ENCODE results near the gene ARF1. TPM values are rescaled to one million over a fixed set of nuclear protein-coding genes. Genes with fewer than 3 reads are reported as not detected.

The ARF1 gene
- total and polyA plus RNA-seq, 2 of the 8 experiments (the other 6 are each of a cell fraction or from before 2014, with no cell fraction given) = 265 to 471 TPM

- Histone ChIP-seq H3K18ac (ENCODE audit: extremely low read depth, low read length) (no peak overlapping the region), H2BK20ac (ENCODE audit: low read length) (no peak overlapping the region), H4K20me1 (replicated peaks in 1 of 2; ENCODE audit: control insufficient read depth in 1 of 2, insufficient read depth in 2 of 2, low read length in 2 of 2) (peaks cover 0 to 3% of the 10 kb centered on the region in 2 experiments), H2AK5ac (ENCODE audit: low read depth, low read length) (no peak overlapping the region), H2BK12ac (ENCODE audit: low read depth, low read length) (no peak overlapping the region), H2AFZ (ENCODE audit: low read length) (no peak overlapping the region), H2BK15ac (ENCODE audit: low read length) (no peak overlapping the region), H4K8ac (ENCODE audit: extremely low read depth, insufficient read depth, low read length) (no peak overlapping the region), H2BK5ac (ENCODE audit: low read depth, low read length) (no peak overlapping the region), H3K79me1 (ENCODE audit: low read depth, low read length) (no peaks in the 10 kb centered on the region), H3K4me1 (replicated peaks in 1 of 4; ENCODE audit: control insufficient read depth in 3 of 4, insufficient read depth in 4 of 4, low read length in 3 of 4) (peaks cover 0 to 7% (median 2%) of the 10 kb centered on the region in 4 experiments; a peak in 3 of 7 replicates), H3K4me3 (ENCODE audit: extremely low read depth in 1 of 4, insufficient read depth in 2 of 4, low read depth in 3 of 4, low read length in 4 of 4) (no peak overlapping the region), H3K36me3 (ENCODE audit: control insufficient read depth in 2 of 4, insufficient read depth in 4 of 4, low read length in 3 of 4) (no peaks in the 10 kb centered on the region), H3K23me2 (ENCODE audit: low read depth, low read length) (peaks cover 8% of the 10 kb centered on the region; the same call in 1 of the 2 replicates), H3K79me2 (ENCODE audit: control insufficient read depth in 1 of 2, insufficient read depth in 2 of 2, low read length in 2 of 2) (no peaks in the 10 kb centered on the region), H3K56ac (replicated peaks; ENCODE audit: insufficient read length, low read depth, low read length) (no peak overlapping the region), H3K14ac (ENCODE audit: insufficient read length) (no peak overlapping the region), H3K27ac (ENCODE audit: low read depth, low read length) (no peak overlapping the region), H3K9me3 (ENCODE audit: insufficient read depth in 2 of 2, low read depth in 1 of 2, low read length in 1 of 2) (no peaks in the 10 kb centered on the region), H3K9ac (replicated peaks in 1 of 4; ENCODE audit: extremely low read depth in 1 of 4, low read depth in 3 of 4, low read length in 3 of 4) (no peak overlapping the region), H4K91ac (replicated peaks; ENCODE audit: insufficient read length, low read length) (no peak overlapping the region), H3K23ac (ENCODE audit: insufficient read length) (no peak overlapping the region), H3K27me3 (replicated peaks in 1 of 4; ENCODE audit: control insufficient read depth in 3 of 4, extremely low read depth in 1 of 4, insufficient read depth in 3 of 4, low read length in 3 of 4) (peaks cover 28 to 76% (median 69%) of the 10 kb centered on the region in 4 experiments), H3K4ac (replicated peaks; ENCODE audit: insufficient read length, low read depth, low read length) (no peak overlapping the region), H2BK120ac (replicated peaks; ENCODE audit: low read depth, low read length) (no peak overlapping the region), H4K5ac (ENCODE audit: insufficient read length, low read depth, low read length) (no peak overlapping the region), H3K4me2 (ENCODE audit: insufficient read depth in 1 of 2, low read depth in 2 of 2, low read length in 2 of 2) (no peak overlapping the region)
- DNase-seq (ENCODE audit: low read depth in 1 of 2, low spot score in 2 of 2) (no peak), FAIRE-seq (no peak)
- WGBS, 2 experiments (ENCODE audit: extremely low coverage in 1 of 2, insufficient coverage in 1 of 2, insufficient read length in 1 of 2, insufficient replicate concordance in 2 of 2, low coverage in 1 of 2, low lambda C conversion rate in 2 of 2, missing lambda C conversion rate in 1 of 2) = 81% methylated on average over 14 of the region's 15 CpGs; no CpG with 5 or more reads in 1 of the 2 experiments
- ChIA-PET CTCF (ENCODE audit: partially characterized antibody) (interaction anchor here (0.6 to 14.1 kb wide), 4 partner anchors 17 to 408 kb away, joined by 3 to 197 read pairs (median 3); partner anchors contain the start of gene WNT3A), POLR2A (ENCODE audit: partially characterized antibody) (no interaction called here)
- TF ChIP-seq POLR2AphosphoS5 (IDR thresholded peaks at IDR 0.05; ENCODE audit: low read depth, low read length) = no peak
- TF ChIP-seq HDAC2 (IDR thresholded peaks at IDR 0.05; ENCODE audit: borderline replicate concordance in 1 of 2, low read depth in 2 of 2, low read length in 2 of 2) = no peak
- TF ChIP-seq CREB1 (IDR thresholded peaks at IDR 0.05) = no peak
- TF ChIP-seq POLR2A (IDR thresholded peaks at IDR 0.05; ENCODE audit: control extremely low read depth in 1 of 2, low read depth in 2 of 2, low read length in 2 of 2) = no peak
- no peak for TF ChIP-seq CTCF (IDR thresholded peaks at IDR 0.05; ENCODE audit: control extremely low read depth in 1 of 3, insufficient read depth in 1 of 3, low read depth in 1 of 3, low read length in 3 of 3)
- TF ChIP-seq ZNF274 (IDR thresholded peaks at IDR 0.05; ENCODE audit: borderline replicate concordance, extremely low read depth, low read length) = no peak
- TF ChIP-seq E2F6 (IDR thresholded peaks at IDR 0.05) = no peak
- TF ChIP-seq CBX5 (IDR thresholded peaks at IDR 0.05; ENCODE audit: low read depth, low read length) = no peak
Observed at GRCh38 chr1:228063251-228064191, 19.0 kb upstream of the ARF1 start.
